EL (cell line): ENCODE data around the gene SHFL.

ENCODE experiments used
- DNase-seq: peaks from one replicate; pipeline ENCODE4 v3.0.0-alpha.2; 2016

The SHFL gene

GRCh38 chr19:10088949-10089554, 2.9 kb downstream of the SHFL start:
- DNase-seq, result no peak

GRCh38 chr19:10089801-10090375, 3.8 kb downstream of the SHFL start:
- DNase-seq, result no peak

DNA sequence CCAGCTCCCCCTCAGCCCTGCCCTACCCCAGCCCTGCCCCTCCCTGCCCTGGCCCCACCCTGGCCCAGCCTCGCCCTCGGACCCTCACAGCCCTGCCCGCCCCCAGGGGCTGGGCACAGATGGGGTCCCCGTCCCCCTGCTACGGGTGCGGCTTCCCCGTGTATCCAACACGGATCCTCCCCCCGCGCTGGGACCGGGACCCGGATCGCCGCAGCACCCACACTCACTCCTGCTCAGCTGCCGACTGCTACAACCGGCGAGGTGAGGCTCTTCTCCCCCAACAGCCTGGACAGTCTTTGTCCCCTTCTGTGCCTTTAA, 5.2 kb downstream of the SHFL start:
- no peak for DNase-seq

- DNase-seq, result no peak
These were observed 6.0 kb downstream of the SHFL start for GRCh38 chr19:10091895-10092641.

DNA sequence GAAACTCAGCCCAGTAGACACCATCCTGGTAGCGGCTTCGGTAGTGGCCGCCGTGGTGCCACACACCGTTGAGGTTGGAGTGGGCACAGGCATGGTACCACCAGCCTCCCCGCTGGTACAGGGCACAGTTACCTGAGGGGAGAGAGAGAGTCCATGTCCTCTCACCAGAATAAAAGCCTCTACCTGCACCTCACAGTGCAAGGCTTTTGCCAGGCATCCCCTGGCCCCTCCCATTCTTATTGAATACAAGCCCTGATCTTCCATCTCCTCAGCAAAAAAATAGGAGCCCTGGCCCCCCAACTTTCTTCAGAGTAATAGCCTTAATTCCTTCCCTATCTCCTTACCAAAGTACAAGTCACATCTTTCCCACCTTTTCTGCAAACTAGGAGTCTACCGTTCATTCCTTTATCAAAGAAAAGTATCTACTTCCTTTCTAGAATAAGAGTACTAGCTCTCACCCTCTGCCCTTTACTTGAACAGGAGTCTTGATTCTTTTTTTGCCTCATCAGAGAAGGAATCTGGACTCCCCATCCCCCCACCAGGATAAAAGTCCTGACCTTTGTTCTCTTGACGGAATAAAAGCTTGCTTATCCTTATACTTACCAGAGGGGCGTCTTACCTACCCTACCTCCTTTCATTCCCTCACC, 6.7 kb downstream of the SHFL start:
- no peak for DNase-seq

DNA sequence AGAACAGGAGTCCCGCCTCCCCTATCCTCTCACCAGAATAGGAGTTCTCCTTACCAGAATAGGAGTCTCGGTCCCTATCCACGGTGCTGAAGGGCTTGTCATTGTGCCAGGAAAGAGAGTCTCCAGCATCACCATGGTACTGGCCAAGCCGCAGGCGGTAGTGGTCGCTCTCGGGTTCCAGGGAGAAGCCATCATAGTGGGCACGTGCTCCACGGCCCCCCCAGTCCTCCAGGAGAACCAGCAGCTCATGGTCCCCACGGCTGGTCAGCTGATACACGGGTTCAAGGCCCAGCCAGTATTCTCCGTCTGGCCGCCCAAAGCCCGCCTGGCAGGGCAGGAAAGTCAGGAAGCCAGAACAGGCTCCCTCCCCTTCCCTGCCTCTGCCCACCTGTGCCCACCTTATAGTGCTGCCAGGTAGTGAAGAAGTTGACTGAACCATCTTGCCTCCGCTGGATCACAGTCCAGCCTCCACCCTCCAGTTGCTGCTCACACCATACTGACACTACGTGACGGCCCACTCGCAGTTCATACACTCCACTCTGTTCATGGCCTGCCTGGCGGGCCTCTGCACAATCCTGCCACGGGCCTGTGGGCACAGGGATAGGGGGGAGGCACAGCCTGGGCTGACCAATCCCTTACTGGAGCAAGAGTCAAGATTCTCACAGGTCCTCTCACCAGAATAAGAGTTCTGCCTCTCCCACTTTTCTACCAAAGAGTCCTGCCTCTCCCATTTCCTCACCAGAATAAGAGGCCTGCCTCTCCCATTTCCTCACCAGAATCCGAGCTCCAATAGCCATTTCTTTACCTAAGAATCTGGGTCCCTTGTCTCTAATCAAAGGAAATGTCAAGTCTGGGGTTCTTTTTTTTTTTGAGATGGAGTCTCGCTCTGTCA, 7.4 kb downstream of the SHFL start:
- no peak for DNase-seq

DNA sequence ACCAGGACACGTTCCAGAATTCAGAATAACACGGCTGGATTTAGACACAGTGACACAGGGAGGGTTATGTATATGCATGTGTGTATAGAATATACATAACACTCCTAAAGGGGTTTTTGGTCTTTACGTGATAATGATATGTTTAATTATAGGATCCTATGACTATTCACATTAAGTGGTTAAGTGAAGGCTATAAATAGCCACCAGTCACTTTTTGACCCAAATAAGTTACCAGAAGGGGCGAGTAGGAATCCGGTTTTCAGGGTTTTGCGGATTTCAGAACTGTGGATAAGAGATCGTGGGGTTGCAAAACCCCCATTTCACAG, 9.5 kb downstream of the SHFL start:
- no peak for DNase-seq

GRCh38 chr19:10095948-10096614, 10.0 kb downstream of the SHFL start:
- peak; percentile 91 for DNase-seq

GRCh38 chr19:10096615-10096963, 10.5 kb downstream of the SHFL start:
- no peak for DNase-seq

- DNase-seq, result no peak
These were observed 14.2 kb downstream of the SHFL start for GRCh38 chr19:10100163-10100785.

DNA sequence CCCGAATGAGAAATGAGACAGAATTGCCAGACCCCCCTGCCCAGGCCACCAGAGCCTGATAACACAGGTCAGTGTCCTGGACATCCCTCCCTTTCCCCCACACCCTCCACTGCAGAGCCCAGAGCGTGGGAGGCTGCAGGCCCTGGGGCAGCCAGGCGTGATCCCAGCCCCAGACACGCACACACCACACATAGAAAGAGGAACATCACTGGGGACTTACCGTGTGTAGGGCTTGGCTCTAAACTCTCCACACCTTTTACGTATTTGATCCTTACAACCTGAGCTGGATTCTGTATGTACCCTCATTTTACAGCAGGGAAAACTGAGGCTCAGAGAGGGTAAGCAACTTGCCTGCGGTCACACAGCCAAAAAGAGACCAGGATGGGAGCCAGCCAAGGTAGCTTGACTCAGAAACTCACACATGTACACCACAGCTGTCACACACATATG, 16.7 kb downstream of the SHFL start:
- DNase-seq, result no peak

DNA sequence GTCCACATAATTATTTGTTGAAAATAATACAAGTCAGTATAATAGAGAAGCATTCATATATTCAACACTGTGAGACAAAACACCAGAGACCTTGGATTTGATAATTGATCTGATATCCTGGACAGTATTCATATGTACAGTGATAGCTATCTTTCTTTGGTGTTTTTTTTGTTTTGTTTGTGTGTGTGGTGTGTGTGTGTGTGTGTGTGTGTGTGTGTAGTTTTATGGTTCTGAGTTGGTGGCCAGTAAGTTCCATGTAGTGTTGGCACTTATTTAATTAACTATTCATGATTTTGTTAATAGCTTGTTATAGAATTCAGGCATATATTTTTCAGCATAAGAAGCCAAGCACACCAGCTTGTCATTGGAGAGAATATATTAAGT, 18.0 kb downstream of the SHFL start:
- no peak for DNase-seq

GRCh38 chr19:10104665-10105508, 18.8 kb downstream of the SHFL start:
- DNase-seq, result no peak

GRCh38 chr19:10105509-10106099, 19.5 kb downstream of the SHFL start:
- no peak for DNase-seq

DNA sequence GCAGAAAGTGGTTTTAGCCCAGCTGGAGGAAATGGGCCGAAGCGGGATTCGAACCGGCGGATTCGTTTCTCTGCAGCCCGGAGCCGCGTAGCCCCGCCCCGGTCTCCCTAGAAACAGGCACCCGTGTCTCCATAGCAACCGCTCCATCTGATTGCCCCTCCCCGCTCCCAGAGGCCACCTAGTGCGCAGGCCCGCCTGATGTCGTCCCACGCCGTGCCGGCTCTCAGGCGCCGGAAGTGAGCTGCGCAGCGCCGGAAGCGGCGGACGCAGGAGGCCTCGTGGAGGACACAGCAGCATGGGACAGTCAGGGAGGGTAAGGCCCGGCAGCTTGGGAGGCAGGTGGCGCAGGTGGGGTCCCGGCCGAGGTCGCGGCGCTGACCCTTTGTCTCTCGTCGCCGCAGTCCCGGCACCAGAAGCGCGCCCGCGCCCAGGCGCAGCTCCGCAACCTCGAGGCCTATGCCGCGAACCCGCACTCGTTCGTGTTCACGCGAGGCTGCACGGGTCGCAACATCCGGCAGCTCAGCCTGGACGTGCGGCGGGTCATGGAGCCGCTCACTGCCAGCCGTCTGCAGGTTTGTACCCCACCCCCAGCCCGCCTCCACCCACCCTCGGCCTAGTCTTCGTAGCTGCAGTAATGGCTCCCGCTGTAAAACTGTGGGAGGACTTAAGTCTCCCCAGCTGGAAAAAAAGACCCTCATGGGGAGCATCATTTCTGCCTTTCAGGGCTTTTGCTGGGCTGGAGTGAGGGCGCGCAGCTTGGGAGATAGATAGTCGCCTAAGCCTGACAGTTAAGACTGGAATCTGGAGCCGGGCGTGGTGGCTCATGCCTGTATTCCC, 20.2 kb downstream of the SHFL start, which contains the start of gene PPAN:
TSS of gene PPAN (plus strand) at position 263 of the 837 bp plus-strand sequence. CDS start at position 296, 33 bp downstream.
- DNase-seq, result peak; percentile 99

DNA sequence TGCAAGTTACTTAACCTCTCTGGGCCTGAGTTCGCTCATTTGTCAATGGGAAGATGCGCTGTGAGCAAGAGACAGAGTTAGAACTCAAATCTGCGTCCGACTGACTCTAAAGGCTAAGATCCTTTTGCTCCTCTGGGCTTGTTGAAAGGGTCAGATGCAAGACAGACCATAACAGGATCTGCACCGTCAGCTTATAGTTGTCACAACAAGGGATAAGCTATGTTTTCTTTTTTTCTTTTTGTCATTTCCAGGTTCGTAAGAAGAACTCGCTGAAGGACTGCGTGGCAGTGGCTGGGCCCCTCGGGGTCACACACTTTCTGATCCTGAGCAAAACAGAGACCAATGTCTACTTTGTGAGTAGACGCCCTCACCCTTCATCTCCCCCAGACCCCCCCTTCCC, 21.1 kb downstream of the SHFL start:
- no peak for DNase-seq

DNA sequence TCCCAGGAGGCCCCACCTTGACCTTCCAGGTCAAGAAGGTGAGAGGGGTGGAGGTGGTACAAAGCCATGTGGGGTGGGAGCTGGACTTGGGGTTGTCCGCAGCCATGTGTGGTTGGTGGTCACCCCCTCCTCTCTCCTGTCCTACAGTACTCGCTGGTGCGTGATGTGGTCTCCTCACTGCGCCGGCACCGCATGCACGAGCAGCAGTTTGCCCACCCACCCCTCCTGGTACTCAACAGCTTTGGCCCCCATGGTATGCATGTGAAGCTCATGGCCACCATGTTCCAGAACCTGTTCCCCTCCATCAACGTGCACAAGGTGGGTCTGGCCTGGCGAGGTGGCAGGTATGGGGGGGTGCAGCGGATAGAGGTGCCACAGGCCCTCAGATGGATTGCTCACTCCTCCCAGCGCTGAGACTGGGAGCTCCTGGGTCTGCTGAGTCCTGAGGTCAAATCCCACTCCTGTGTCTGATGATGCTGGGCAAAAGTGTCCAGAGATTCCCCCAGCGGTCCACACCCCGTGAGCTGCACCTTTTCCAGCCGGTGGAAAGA, 21.8 kb downstream of the SHFL start:
- no peak for DNase-seq

- DNase-seq, result no peak
These were observed 23.4 kb downstream of the SHFL start for GRCh38 chr19:10109528-10109927.
